ENCODE results near the gene SOD2.
"Not testable (repeated sequence)": the region's sequence is repeated elsewhere in the genome, so short reads cannot be mapped to it uniquely, and the experiment has no call there.

Gene SOD2

DNA sequence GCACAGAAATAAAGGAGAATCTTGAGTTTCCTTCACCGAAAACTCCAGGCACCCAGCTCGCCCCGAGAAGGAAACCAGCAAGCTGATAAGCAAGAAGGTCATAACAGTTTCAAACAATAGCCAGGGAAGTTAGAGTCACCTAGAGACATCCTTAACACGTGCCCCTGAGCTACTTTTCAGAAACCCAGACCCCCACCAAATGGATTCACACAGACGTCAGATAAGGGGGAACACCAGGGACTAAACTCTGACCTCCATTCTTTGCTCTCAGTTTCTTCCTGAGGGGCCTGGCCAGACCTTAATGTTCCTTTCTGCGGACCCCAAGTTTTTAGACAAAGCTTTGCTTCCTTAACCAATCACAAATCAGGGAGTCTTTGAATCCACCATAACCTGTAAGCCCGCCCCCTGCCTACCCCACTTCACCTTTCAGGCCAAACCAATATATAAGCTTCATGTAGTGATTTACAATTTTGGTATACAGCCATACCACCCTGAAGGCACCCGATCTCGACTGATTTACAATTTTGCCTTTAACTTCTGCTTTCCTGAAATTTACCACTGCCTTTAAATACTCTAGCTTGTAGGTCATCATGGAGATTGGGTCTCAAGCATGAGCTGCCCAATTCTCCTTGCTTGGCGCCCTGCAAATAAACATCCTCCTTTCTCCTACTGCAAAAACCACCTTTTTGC is 11.7 kb downstream of the SOD2 start:
- DNase-seq: no peak

DNA sequence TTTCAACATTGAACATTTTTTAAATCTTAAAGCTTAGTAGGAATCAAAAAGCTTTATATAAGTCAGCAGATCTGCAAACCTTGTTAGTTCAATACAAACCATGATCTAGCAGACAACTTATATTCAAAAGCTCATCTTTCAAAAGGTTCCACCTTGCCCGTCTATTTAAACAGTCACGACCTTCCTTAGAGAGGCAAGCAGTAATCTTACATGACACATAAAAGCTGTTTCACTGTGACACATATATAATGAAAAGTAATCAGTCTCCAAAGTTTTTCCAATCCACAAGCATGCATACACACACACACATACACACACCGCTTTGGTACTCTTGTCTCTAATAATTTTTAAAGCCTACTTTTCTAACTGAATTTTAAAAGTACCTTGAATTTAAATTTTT is 12.9 kb downstream of the SOD2 start:
- no peak for DNase-seq

DNA sequence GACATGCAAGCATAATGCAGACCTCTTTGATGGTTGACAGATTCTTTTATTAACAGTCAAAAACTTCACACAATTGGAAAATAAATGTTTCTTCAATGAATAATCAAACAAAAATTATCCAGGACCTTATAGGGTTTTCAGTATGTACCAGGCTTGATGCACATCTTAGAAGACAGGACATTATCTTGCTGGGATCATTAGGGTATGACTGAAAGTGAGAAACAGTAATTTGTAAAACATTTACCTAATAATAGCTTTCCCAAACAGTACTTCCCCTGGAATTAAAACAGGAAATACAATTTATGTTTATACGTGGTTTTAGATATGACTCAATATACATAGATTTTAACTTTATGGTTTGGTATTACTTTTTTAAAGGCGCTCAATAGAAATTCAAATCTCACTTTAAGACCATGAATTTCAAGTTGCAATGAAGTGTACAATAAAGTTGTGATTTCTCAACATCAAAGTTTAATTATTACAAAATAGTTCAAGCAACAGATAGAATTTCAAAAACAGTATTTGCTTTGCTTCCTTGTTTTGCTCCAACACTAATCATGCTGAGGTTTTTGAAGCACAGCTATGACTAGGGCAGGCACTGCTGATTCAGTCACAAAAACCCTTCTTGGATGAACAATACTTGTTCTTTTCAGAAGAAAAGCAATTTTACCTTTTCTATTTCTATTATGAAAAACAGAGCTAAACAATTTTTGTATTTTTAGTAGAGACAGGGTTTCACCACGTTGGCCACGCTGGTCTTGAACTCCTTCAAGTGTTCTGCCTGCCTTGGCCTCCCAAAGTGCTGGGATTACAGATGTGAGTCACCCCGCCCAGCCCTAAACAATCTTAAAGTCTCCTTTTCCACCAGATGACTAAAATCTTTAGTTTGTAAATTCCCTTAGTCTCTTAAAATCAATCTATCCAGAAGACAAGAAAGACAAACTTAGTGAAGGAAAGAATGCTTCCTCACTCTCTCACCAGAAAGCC is 13.7 kb downstream of the SOD2 start:
- DNase-seq: no peak

DNA sequence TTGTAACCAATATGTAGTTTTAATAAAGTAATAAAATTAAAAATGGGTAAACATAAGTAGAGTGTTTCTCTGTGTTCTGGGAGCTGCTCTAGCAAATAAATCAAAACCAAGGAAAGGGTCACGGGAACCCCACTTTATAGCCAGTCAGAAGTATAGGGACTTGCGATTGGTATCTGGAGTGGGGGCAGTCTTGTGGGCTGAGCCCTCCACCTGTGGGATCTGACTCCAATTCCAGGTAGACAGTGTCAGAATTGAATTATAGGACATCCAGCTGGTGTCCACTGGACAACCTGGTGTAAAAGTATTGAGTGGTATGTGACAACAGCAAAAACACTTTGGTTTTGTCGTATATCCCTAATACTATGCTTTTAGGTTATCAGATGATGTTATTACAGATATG is 14.5 kb downstream of the SOD2 start:
- DNase-seq: no peak

DNA sequence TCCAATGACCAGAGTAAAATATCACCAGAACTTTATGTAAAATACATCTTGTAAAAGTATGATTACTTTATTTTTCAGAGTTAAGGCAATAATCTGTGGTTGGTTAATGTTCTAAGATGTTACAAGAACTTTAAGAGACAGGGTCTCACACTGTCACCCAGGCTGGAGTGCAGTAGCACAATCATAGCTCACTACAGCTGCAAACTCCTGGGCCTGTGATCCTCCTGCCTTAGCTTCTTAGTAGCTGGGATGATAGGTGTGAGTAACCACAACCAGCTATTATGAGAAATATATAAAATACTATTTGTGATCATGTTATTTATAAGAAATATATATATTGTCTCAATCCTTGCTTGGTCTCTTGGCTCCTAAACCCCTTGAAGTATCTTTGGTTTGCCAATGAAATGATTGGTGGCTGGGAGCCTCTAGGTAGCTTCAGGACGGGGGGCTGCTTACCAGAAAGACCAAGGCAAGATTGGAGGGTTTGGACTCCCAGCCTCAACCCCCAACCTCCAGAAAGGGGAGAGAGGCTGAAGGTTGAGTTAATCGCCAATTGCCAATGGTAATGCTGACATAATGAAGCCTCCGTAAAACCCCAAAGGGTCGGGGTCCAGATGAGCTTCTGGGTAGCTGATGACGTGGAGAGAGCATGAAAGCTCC is 15.4 kb downstream of the SOD2 start:
- no peak for DNase-seq

DNA sequence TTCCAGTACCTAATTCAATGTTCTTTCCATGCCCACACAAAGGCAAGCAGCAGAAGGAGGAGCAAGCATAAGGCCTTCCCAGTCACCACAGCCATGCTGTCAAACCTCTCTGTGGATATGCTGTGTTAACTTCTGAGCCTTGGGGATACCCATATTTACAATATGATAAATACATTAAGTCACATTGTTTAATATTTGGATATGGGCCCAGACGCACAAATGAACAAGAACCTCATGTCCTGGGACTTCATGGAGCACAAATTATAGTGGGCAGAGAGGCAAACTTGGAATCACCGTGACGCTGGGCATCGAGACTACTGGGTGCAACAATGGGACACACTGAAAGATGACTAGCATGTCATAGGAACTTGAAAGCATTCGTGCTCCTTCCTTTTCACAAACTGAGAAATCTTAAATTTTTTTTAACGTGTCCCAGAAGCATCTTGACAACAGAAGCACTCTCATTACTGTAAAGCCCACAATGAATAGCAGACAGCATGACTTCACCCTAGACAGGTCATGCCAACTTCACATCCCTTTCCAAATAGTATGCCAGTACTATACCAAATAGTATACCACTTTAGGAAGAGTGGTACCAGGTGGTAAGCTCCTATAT is 16.0 kb downstream of the SOD2 start:
- no peak for DNase-seq

DNA sequence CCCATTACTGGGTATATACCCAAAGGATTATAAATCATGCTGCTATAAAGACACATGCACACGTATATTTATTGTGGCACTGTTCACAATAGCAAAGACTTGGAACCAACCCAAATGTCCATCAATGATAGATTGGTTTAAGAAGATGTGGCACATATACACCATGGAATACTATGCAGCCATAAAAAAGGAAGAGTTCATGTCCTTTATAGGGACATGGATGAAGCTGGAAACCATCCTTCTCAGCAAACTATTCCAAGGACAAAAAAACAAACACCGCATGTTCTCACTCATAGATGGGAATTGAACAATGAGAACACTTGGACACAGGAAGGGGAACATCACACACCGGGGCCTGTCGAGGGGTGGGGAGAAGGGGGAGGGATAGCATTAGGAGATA is 16.8 kb downstream of the SOD2 start:
- DNase-seq: not testable (repeated sequence)

DNA sequence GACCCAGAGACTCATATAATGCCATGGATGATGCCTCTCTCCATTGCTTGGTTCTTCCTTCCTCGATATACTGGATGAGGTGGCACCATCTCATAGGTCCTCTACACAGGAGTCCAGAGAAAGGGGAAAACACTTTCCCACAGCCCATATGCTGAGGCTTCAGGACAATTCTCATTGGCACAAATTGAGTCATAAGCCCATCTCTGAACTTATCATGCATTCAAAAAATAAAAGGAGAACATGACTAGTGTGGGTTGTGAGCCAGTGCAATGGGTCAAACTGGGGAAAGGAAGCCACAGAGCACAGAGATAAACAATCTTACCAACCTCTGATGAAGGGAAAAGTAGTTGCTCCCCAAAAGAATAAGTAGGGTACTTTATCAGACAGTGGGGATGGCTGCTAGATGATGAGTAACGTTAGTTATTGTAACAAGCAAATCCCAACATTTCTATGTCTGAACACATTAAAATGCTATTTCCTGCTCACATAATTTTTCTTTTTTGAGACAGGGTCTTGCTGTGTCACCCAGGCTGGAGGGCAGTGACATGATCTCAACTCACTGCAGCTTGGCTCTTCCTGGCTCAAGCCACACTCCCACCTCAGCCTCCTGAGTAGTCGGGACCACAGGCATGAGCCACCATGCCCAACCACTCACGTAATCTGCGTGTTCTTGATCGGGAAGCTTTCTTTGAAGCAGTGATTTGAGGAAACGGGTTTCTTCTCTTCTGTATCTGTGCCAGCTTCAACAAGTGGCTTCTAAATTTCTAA is 27.0 kb downstream of the SOD2 start:
- no peak for DNase-seq

DNA sequence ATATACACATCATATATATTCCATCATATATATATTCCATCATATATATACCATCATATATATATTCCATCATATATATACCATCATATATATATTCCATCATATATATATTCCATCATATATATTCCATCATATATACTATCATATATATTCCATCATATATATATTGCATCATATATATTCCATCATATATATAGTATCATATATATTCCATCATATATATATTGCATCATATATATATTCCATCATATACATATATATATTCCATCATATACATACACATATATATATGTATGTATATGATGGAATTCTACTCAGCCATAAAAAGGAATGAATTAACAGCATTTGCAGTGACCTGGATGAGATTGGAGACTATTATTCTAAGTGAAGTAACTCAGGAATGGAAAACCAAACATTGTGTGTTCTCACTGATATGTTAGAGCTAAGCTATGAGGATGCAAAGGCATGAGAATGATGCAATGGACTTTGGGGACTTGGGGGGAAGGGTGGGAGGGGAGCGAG is 29.6 kb downstream of the SOD2 start:
- not testable (repeated sequence) for DNase-seq

DNA sequence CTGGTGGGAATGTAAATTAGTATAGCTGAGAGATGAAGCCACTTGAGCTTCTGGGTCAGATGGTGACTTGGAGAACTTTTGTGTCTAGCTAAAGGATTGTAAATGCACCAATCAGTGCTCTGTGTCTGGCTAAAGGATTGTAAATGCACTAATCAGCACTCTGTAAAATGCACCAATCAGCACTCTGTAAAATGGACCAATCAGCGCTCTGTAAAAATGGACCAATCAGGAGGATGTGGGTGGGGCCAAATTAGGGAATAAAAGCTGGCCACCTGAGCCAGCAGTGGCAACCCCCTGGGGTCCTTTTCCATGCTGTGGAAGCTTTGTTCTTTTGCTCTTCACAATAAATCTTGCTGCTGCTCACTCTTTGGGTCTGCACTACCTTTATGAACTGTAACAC is 31.1 kb downstream of the SOD2 start:
- not testable (repeated sequence) for DNase-seq

DNA sequence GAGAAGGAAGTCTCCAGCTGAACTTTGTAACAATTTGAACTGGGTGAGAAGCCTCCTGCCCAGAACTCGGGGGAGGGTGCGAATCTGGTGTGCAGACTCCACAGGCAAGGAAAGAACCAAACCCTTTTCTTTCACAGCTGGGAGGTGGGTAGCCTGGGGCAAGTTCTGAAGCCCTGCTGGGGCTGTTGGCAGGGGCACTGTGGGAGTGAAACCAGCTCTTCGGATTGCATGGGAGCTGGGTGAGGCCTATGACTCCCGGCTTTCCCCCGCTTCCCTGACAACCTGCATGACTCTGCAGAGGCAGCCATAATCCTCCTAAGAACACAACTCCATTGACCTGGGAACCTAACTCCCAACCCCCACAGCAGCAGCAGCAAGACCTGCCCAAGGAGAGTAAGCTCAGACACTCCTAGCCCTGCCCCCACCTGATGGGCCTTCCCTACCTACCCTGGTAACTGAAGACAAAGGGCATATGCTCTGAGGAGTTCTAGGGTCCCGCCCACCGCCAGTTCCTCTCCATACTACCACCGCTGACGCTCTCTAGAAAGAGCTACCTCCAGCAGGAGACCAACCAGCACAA is 37.5 kb downstream of the SOD2 start:
- DNase-seq: no peak

DNA sequence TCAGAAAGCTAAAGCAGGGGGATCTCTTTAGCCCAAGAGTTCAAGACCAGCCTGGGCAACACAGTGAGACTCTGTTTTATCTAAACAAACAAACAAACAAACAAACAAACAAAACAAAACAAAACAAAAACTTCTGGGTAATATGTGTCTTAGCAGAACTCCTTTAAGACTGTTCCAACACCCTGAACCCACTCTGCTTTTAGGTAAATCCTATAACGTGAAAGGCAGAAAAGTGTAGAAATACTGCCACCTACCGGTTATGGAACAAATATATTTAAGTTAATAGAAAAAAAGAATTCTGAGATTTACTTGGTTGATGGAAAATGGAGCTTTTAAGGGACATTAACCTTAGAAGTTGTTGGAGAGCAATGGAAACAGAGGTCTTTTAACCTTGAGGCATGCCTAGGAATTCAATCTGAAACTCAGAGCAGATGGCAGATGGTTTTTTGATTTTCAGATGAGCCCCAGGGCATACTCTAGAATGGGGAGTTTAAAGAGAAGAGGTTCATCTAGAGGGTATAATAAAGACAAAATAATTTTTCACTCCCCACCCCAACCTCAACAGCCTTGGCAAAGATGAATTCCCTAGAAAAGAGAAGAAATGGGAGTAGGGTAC is 38.5 kb downstream of the SOD2 start:
- DNase-seq: peak; percentile 75

DNA sequence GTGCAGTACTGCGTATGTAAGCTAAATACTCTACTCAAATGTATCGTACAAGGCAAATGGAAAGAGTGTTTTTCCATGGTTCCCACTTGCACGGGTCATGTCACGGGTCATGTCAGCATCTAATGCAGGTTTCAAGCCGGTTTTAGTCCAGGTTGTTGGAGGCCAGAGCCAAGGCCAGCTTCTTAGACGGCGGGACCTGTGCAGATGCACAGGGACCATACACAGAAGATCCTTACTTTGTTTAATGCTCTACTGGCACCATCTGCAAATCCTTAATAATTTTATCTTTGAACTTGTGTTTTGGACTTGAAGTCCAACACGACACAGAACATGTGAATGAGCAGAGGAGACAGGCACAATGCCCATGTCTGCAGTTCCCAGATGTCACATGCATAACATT is 42.7 kb downstream of the SOD2 start:
- no peak for DNase-seq

DNA sequence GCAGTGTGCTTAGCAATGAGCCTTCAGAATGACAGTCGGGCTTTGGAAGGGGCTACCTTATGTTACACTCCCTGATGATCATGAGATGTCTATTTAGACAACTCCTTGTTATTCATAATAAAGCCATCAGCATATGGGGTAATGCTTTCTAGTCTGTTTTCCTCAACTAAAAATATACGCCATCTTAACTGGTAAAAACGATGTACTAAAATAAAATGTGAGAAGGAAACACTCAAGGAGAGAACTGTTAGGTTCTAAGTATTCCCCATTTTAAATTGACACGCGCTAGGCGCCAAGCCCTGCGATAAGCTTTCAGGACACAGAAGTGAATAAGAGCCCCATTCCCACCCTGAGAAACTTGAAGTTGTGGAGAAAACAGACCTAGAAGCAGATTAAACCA is 43.6 kb downstream of the SOD2 start:
- no peak for DNase-seq

DNA sequence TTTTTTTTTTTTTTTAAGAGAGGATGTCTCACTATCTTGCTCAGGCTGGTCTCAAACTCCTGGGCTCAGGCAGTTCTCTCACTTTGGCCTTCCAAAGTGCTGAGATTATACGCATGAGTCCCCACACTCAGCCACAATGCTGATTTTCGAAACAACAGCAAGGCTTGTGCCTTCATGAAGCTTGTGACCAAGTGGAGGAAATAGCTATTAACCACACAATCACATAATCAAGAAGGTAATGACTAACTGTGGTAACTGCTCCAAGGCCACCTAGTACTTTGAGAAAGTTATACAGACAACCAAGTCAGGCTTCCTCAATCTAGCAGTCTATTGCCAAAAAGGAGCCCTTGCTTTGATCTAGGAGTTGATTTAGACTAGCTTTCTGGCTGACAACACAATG is 46.3 kb downstream of the SOD2 start:
- no peak for DNase-seq

DNA sequence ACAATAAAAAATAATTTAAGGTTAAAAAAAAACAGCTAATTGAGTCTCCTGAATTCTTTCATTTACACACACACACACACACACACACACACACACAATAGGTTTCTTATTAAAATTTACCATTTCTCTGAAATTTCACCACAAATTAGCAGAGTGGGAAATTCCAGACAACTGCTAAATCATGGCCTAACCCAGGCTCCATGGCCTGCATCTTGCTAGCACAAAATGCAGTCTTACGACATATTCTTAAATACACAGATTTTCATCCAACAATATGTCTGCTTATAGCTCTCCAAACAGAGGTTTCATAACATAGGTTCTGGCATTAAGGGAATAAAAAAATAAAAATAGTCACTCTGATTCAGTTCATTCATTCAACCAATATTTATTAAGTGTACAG is 46.9 kb downstream of the SOD2 start:
- DNase-seq: no peak

DNA sequence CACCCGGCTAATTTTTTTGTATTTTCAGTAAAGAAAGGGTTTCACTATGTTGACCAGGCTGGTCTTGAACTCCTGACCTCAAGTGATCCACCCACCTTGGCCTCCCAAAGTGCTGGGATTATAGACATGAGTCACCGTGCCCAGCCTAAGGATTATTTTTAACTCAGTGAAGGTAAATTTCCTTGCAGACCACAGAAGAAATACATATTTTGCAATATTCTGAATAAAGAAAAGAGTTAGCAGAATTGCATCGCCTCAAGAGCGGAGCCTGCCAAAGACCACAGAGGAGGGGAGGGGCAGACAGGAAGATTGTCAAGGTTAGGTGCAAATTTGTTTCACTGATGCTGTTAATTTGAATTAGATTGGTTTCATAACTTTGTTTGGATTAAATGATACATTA is 47.4 kb downstream of the SOD2 start:
- DNase-seq: no peak
